Measurements from ENCODE around the gene OR2D2.

- TF ChIP-seq CTCF (IDR thresholded peaks at IDR 0.05; ENCODE audit: low read depth, low read length, missing input control) (no peak), MAX (IDR thresholded peaks at IDR 0.05) (no peak), YY1 (IDR thresholded peaks at IDR 0.05) (no peak)
Observed at GRCh38 chr11:6875761-6876160, 16.5 kb downstream of the OR2D2 start.

All from liver (tissue), 2 donors.